Measurements from ENCODE around the gene CHIA. TPM values are rescaled to one million over a fixed set of nuclear protein-coding genes. Genes with fewer than 3 reads are reported as not detected.

Gene CHIA
- total and polyA plus RNA-seq, 12 donors = 0.07 to 0.19 TPM; not detected in 10

GRCh38 chr1:111275780-111276433 lies 14.7 kb upstream of the CHIA start:
- intact Hi-C loops (cut with DNase I) = no loop called here
- Histone ChIP-seq H3K9me3 (replicated peaks in 1 of 3) (no peaks in the 10 kb centered on the region), H3K4me1 (replicated peaks in 1 of 2) (no peaks in the 10 kb centered on the region), H3K27ac (no peak overlapping the region), H3K27me3 (peaks cover 15% of the 10 kb centered on the region), H3K4me3 (no peak overlapping the region), H3K36me3 (replicated peaks in 1 of 2) (no peaks in the 10 kb centered on the region)
- TF ChIP-seq CTCF (IDR thresholded peaks at IDR 0.05) = no peak
- TF ChIP-seq POLR2A (IDR thresholded peaks at IDR 0.05) = no peak
- DNase-seq = no peak

DNA sequence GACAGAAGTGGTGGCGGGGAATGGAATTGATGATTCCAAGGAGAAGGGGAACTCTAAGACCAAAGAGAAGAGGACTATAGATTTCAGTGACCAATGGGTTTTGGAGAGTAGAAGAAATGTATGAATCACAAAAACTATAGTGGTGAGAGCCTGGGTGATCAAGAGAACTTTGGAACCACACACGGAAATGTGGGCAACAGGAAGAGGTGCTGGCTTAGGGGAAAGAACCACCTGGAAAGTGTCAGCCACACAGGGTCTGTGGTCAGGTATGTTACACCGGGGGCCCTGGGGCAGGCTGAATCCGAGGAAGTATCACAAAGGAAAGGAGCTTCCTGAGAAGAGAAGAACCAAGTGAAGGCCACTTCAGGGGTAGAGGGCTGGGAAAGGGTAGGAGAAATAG lies 11.5 kb upstream of the CHIA start:
- WGBS, 4 donors = 71 to 84% (median 79%) methylated on average over 4 of the region's 4 CpGs
- no peaks in the 10 kb centered on the region for H3K9me3 ChIP-seq (replicated peaks in 1 of 3)
- no peaks in the 10 kb centered on the region for H3K4me1 ChIP-seq (replicated peaks in 1 of 2)
- no peak overlapping the region for H3K27ac ChIP-seq
- TF ChIP-seq CTCF (IDR thresholded peaks at IDR 0.05) (no peak), POLR2A (IDR thresholded peaks at IDR 0.05) (no peak)
- intact Hi-C loops (cut with DNase I) = no loop called here
- no peaks in the 10 kb centered on the region for H3K27me3 ChIP-seq
- no peak overlapping the region for H3K4me3 ChIP-seq
- H3K36me3 ChIP-seq (replicated peaks in 1 of 2) = no peaks in the 10 kb centered on the region
- no peak for DNase-seq

GRCh38 chr1:111280267-111280666 lies 10.4 kb upstream of the CHIA start:
- TF ChIP-seq CTCF (IDR thresholded peaks at IDR 0.05) (no peak), POLR2A (IDR thresholded peaks at IDR 0.05) (no peak)
- Histone ChIP-seq H3K27ac (no peak overlapping the region), H3K36me3 (replicated peaks in 1 of 2) (no peaks in the 10 kb centered on the region), H3K9me3 (replicated peaks in 1 of 3) (no peaks in the 10 kb centered on the region), H3K4me1 (replicated peaks in 1 of 2) (no peaks in the 10 kb centered on the region), H3K27me3 (no peaks in the 10 kb centered on the region), H3K4me3 (no peak overlapping the region)
- no peak for DNase-seq
- intact Hi-C loops (cut with DNase I) = no loop called here

- intact Hi-C loops (cut with DNase I) = no loop called here
- no peak for DNase-seq
- TF ChIP-seq POLR2A (IDR thresholded peaks at IDR 0.05) = no peak
- no peak for TF ChIP-seq CTCF (IDR thresholded peaks at IDR 0.05)
- 63 to 78% (median 76%) methylated on average over 4 to 5 of the region's 5 CpGs for WGBS, 4 donors
- H3K9me3 ChIP-seq (replicated peaks in 1 of 3) = no peaks in the 10 kb centered on the region
- H3K4me1 ChIP-seq (replicated peaks in 1 of 2) = no peaks in the 10 kb centered on the region
- no peak overlapping the region for H3K4me3 ChIP-seq
- H3K36me3 ChIP-seq (replicated peaks in 1 of 2) = no peaks in the 10 kb centered on the region
- no peak overlapping the region for H3K27ac ChIP-seq
- no peaks in the 10 kb centered on the region for H3K27me3 ChIP-seq
These were observed 9.2 kb upstream of the CHIA start for GRCh38 chr1:111281411-111281810.
